ENCODE results near the gene DAPK2.

DNA sequence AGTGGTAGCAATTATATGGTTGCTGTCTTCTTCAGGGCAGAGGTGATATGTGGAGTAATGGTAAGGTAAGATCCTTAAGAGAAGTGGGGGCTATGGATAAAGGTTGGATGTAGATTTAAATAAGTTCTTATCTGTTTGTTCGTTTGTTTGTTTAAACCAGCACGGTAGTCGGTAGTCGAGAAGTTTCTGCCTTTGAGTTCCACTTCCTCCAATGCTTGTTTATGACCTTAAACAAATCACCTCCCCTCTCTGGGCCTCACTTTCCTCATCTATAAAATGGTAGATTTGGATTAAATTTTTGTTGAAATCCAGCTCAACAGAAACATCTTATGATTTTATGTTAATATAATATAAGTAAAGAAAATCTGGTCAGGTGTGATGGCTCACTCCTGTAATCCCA lies 11.8 kb downstream of the DAPK2 start:
- TF ChIP-seq EZH2 (IDR thresholded peaks at IDR 0.05; ENCODE audit: insufficient read depth, poor library complexity, severe bottlenecking): no peak
- no peak for TF ChIP-seq EZH2phosphoT487 (IDR thresholded peaks at IDR 0.05; ENCODE audit: insufficient read depth, low read depth)

All from GM23248 (cell line).